ENCODE results near the gene DNAJC5.
"Not testable (repeated sequence)": the region's sequence is repeated elsewhere in the genome, so short reads cannot be mapped to it uniquely, and the experiment has no call there.

Gene DNAJC5

DNA sequence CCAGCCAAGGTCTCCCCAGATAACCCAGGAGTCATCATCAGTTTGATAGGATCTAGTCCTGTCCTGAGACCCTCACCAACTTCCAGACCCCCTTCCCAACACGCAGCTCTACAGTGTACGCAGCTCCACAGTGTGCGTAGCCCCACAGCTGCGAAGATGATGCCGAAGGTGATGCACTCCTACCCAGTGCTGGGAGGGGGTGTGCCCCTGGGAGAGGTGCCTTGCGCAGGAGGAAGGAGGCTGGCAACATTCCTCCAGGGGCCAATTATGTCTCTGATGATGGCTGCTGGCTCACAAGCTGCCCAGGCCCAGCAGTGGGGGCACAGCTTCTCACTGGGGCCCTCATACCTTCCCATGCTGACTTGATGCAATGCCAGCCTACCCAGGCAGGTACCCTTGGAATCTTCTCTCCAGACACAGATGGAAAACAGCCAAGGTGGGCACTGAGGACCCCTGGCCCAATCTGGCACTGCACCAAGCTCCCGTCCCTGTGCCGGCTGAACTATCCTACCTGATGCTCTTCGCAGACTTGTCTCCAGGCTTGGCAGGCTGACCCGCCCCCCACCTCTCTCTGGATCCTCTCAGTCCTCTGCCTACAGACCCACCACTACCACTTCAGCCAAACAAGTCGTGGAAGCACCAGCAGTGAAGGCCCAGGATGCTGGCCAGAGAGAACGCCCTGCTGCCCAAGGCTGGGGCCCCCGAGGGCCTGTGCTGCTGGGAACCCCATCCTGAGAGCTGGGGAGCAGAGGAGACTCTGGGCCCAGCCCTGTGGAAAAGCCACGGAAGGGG, 73.4 kb downstream of the DNAJC5 start:
- DNase-seq (ENCODE audit: low read depth), result no peak

DNA sequence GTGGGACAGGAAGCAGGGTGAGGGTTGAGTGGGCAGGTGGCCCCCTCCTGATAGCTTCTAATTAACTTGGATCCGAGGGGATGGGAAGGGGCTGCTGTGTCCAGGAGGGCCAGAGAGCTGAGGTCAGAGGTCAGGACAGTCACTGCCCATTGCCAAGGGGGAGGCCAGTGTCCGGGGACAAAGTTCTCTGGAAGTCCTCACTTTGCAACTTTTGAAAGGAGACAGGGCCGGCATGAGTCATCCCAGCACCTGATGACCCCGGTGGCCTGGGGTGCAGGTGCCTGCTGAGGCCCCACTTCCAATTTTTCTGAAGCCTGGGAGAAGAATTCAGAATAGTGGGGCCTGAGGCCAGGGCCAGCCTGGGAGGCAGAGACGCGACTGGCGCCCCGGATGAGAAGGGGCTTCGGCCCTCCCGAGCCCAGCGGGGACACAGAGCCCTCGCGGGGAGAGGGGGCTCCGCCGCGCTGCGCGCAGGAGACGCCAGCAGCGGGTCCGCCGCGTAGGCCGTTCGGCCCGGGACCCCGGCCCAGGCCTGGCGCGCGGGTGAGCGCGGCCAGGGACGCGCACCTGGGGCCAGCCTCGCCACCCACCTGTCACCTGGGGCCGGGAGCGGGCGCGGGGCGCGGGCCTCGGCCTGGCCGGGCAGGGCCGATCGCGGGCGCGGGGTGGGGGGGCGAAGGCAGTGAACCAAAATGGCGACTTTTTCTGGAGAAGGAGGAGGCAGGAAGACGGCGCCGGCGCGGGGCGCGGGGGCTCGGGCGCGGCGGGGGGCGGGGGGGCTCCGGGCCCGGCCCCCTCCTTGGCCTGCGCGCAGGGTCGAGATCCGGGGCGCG, 74.2 kb downstream of the DNAJC5 start:
- DNase-seq (ENCODE audit: low read depth), result peak; percentile 39

DNA sequence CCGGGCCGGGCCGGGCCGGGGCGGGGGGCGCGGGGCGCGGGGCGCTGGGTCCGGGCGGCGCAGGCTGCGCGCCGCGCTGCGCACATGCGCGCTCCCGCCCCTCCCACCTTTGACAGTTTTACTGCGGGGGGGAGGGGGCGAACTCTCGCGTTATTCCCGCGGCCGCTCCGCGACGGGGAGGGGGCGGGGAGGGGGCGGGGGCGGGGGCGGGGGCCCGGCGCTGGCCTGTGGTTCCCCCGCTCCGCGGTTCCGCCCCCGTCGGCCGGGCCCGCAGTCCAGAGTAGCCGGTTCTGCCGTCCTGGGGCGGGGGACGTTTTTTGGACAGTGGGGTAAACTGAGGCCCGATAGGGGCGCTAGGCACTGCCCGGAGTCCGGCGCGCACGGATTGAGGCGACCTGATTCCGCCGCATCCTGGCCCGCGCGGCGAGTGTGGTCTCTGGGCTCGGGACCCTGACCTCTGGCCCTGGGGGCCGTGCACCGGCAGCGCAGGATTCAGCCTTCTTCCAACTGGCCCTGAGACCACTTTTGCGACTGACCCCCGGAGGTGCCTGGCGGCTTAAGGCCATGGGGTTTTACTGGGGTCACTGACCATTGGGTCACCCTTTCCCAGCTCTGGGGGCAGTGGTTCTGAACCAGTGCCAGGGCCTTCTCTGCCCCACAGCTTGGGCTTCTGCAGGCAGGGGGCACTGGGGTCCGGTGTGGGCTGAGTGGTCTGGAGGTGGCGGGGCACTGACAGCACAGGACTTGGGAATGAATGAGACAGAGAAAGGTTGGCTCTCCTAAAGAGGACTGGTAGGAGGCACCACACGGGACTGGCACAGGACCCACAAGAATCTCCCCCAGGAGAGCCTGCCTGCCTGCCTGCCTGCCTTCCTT, 75.2 kb downstream of the DNAJC5 start, which contains the start of gene ZNF512B:
ZNF512B (minus strand) TSS at position 93 of the 876 bp plus-strand sequence. CDS start 1,980 bp downstream, outside the sequence.
- DNase-seq (ENCODE audit: low read depth), result peak; percentile 80

DNA sequence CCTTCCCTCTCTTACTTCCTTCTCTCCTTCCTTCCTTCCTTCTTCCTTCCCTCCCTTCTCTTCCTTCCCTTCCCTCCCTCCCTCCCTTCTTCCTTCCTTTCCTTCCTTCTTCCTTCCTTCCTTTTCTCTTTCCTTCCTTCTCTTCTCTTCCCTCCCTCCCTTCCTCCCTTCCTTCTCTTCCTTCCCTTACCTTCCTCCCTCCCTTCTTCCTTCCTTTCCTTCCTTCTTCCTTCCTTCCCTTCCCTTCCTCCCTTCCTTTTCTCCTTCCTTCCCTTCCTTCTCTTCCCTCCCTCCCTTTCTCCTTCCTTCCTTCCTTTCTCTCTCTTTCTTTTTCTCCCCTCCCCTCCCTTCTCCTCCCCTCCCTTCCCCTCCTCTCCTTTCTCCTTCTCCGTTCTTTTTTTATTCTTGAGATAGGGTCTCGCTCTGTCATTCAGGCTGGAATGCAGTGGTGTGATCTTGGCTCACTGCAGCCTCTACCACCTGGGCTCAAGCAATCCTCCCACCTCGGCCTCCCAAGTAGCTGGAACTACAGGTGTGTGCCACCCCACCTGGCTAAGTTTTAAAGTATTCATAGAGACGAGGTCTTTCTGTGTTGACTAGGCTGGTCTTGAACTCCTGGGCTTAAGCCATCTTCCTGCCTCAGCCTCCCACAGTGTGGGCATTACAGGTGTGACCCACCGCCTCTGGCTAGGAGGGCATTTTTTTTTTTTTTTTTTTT, 75.9 kb downstream of the DNAJC5 start:
- no peak for DNase-seq (ENCODE audit: low read depth)

DNA sequence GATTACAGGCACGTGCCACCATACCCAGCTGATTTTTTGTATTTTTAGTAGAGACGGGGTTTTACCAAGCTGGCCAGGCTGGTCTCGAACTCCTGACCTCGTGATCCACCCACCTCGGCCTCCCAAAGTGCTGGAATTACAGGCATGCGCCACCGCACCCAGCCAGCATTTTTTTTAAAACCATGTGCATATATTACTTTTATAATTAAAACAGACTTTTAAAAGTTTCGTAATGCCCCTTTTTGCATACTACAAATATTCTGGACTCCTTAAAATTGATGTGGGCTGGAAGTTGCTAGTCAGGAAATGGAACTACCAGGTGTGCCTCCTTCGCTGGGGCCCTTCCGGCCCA, 77.0 kb downstream of the DNAJC5 start:
- DNase-seq (ENCODE audit: low read depth), result not testable (repeated sequence)

DNA sequence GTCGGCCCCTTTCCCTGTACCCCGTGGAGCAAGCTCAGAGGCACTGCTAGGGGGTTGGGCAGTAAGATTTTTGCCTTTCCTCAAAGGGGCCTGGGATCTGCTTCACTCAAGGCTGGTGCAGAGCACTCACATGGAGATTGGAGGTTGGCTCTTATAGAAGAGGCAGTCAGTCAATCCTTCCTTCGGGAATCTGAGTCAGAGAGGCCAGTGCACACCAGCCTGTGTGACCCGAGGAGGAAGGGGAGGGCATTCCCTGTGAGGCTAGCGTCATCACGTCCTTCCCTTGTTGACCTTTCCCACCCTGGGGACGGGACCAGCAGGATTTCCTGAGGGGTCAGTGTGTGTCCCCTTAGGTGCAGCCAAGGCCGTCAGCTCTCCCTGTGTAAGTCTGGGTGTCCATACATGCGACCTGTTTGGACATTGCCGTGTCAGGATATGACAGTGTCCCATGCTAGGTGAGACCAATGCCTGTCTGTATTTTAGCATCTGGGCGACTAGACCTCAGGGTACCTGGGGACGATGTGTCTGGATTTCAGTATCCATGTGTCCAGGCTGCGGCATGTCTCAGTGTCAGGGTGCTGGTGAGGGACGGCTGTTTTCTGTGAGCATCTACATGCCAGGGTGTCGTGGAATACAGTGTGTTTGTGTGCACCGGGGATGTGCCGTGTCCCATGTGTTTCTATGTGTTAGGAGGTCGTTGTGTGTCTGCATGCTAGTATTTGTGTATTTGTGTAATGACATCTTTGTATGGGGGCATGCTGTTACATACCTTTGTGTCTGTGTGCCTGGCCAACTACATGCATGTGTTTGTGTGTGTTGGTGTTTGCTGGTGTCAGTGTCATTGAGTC, 77.6 kb downstream of the DNAJC5 start:
- peak; percentile 66 for DNase-seq (ENCODE audit: low read depth)

DNA sequence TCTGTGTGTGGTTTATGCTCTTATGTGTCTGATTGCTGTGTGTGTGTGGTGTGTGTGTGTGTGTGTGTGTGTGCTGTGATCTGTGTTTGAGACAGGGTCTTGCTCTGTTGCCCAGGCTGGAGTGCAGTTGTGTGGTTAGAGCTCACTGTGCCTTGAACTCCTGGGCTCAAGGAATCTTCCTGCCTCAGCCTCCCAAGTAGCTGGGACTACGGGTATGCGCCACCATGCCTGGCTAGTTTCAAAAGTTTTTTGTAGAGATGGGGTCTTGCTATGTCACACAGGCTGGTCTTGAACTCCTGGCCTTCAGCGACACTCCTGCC, 78.2 kb downstream of the DNAJC5 start:
- DNase-seq (ENCODE audit: low read depth), result no peak

DNA sequence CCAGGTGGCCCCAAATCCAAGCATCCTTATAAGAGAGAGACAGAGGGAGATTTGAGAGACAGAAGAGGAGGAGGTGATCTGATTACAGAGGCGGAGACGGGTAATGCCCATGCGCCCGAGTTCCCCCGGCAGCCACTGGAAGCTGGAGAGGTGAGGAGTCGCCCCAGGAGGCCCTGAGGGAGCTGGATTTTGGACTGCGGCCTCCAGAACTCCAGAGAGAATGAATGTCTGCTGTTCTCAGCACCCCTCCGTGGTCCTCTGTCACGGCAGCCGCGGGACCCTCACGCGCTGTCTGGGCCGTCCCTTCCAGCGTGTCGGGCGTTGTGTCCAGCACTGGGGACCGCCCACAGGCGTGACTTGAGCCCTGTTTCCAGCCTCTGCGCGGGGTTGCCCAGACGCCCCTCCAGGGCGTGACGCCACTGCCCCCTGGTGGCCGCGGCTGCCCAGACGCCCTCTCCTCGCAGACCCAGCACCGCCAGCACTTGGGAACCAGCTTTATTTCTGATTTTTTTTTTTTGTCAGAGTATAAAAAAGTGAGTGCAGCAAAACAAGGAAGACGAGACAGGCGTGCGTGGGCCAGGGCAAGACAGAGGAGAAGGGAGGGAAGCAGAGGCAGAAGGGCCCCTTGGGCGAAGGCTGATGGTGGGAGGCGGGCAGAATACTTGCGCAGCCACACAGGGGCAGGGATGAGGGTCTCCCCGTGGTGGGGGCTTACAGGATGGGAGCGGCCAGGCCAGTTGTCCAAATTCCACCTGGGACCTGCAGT, 78.9 kb downstream of the DNAJC5 start:
- peak; percentile 92 for DNase-seq (ENCODE audit: low read depth)

DNA sequence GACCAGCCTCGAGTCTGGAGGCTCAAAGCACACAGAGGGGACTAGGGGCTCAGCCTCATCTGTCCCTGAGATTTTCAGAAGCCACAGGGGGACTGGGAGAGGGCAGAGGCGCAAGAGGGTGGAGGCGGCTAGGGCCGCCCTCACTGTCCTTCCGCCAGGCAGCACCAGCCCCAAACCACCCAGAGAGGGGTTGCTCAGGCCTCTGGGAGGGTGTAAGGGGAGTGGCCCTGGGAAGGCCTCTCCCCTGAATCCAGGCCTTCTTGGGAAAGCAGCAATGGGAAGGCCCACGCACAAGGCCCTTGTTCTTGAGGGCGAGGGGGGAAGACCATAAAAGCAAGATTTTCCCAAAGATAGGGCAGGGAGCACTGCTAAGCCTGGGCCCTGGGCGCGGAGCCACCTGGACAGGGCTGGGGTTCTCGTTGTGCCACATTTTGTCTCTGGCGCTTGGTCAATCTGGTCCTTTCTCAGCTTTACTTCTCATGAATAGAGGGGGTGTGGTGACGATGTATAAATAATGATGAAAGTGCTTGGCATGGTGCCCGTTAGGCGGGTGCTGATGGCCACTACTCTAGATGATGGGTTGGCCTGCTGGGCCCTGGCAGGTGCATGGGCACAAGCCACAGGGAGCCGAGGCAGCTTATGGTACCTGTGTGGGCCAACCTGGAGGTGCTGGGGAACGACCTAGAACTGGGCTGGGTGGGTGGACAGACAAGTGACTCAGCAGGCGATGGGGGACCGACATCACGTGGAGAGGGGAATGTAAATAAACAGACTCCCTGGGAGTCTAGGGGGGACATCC, 79.7 kb downstream of the DNAJC5 start:
- peak; percentile 40 for DNase-seq (ENCODE audit: low read depth)

DNA sequence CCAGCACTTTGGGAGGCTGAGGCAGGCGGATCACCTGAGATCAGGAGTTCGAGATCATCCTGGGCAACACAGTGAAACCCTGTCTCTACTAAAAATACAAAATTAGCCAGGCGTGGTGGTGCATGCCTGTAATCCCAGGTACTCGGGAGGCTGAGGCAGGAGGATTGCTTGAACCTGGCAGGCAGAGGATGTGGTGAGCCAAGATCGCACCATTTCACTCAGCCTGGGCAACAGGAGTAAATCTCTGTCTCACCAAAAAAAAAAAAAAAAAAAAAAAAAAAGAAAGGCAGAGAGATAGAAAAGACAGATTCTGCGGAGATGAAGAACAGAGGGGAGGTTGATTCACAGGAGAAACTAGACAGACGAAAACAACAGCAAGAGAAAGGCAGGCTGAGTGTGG, 81.6 kb downstream of the DNAJC5 start:
- DNase-seq (ENCODE audit: low read depth), result not testable (repeated sequence)

DNA sequence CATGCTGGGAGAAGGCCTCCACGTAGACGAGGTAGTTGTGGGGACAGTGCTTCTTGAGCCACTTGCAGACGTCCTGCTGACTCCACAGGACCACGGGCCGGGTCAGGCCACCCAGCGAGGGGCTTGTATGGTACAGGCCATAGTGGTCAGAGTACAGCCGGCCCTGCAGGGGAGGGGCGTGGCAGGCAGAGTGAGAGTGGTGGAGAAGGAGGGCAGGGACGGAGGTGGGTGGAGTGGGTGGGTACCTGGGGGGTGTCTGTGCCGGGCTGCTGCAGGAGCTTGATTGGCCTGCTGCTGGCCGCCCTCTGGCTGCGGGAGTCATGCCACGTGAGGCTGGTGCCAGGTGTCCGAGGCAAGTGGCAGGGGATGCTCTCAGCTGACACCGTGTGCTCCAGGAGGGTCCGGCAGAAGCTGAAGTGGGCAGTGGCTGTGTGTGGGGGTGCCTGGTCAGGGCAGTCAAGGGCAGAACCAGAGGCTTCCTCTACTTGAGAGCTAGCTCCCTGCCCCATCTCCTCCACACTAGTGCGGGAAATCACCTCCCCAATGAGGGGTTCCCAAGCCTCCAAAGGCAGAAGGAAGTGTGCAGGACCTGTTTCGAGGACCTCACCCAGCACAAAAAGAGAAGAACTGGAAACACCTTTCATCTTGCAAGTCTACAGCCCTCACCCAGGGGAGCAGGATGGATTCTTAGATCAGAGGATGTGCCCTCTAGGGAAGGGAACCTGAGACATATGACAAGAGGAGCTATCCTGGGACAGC, 82.2 kb downstream of the DNAJC5 start:
- DNase-seq (ENCODE audit: low read depth), result no peak

DNA sequence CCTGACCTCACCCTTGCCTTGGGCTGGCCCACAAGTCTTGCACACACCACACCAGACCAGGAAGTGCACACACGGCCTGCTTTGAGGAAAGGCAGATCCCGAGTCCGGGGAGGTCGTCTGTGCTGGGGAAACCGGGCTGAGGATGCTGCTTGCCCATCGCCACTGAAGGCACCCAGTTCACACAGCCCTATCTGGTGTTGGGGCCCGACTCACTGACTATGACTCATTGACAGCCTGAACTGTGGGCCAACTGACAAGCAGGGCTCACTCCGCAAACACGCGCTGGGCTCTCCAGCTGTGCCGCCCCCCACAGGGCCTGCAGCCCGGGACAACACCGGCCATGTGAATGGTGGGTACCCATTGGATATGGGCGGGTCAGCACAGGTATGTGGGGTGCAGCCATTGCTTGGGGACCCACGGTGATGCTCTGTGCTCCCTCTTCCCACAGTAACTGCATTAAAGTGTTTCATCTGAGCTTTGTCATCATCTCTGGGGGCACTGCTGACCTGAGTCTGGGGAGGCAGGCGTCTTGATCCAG, 82.9 kb downstream of the DNAJC5 start:
- peak; percentile 93 for DNase-seq (ENCODE audit: low read depth)

DNA sequence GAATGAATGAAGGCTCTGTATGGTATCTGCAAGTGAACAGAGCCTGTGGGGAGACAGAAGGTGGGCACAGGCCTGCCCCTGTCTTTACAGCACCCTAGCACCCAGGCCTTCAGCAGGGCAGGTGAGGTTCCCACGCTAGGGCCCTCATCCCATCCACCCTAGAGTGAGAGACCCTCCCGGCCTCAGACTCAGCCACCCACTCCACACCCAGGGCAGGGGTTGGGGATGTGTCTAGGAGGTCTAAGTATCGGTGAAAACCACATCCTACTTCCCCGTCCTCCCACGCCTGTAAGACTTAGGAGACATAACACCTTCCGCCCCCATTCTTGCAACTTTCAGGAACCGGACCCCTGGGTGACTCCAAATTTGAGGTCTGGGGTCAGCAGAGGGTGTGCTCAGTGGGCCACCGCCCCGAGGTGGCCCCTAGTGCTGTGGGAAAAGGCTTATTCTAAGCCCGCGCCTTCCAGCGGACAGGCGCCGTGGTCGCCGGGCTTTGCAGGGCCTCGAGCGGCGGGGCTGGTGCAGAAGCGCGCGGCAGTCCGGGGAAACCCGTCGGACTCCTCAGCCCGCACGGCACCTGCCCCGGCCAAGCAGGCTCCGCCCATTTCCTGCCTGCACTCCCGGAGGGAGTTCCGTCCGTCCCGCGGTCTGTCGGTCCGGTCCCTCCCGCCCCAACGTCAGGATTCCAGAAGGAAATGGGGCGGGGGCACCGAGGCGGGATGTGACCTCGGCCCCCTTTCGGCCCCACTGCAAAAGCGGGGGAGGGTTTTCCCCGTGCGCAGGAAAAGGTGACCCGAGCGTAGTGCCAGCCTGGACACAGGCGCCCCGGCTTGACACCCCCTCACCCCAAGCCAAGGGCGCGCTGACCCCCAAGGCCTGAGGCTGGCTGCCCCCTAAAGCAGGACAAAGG, 83.6 kb downstream of the DNAJC5 start:
- peak; percentile 79 for DNase-seq (ENCODE audit: low read depth)

DNA sequence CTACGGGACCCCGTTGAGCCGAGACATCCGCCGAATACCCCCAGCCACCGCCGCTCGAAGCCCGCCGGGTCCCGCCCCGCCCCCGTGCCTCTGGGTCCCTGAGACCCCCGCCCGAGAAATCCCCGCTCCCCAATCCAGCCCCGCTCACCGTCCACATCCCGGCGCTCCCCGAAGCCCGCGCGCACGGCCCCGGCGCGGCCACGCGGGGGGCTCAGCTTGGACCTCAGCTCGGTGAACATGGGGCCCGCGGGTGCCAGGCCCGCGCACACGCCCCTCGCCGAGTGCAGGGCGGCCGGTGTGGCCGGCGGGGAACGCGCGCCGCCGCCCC, 84.3 kb downstream of the DNAJC5 start:
- DNase-seq (ENCODE audit: low read depth), result no peak

DNA sequence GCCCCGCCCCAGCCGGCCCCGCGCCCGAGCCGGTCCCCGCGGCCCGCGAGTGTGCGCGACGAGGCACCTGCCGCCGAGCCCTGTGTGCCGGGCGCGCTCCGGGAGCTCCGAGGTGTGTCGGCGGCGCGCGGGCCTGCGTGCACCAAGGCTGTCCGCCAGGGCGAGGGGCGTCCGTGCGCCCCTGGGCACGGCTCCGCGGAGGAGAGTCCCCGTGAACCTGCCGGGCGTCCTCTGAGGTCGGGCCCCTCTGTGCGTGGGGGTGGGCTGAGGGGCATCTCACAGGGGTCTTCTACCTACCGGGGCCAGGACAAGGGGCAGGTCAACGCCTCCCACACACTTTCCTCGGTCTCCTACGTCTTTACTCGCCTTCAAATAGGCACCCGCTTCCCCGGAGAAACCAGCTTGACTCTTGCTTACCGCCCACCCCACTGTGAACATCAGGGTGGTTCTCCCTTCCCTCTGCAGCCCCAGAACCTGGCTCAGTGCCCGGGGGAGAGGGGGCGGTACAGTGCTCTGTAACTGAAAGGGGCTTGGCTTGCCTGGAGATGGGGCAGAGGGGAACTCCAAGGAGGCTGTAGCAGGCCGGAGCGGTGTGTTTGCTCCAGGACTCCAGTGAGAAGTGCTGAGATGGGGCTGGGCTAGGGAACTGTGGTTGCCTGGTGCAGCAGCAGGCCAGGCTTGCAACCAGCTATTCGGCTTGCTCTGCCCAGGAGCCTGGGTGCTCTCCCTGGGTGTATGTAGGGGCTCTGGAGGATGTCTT, 84.8 kb downstream of the DNAJC5 start, which contains the start of gene SAMD10:
SAMD10 (minus strand) TSS at position 86 of the 760 bp plus-strand sequence. CDS start 175 bp downstream, outside the sequence.
- DNase-seq (ENCODE audit: low read depth), result peak; percentile 50

DNA sequence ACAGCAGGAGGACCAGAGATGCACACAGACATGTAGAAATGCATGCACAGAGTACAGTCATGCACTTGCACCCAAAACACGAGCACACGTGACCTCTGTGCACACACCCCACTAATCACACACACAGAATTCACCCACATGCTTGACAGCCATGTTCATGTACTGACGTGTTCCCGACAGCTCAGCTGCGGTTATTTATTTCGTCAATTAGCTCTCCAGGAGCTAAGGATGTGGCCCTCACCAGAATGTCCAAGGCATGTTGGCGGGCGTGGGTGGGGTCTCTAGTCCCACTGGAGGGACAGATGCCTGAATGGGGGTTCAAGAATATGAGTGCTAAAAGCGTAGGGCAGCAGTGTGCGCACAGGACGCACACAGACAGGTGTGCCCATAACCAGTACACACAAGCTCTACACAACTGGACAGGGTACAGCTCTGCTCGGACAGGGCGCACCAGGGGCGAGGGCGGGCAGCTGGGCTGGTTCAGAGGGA, 85.4 kb downstream of the DNAJC5 start:
- no peak for DNase-seq (ENCODE audit: low read depth)
